ENCODE measurements around the gene PEX3. TPM values are rescaled to one million over a fixed set of nuclear protein-coding genes. Genes with fewer than 3 reads are reported as not detected.

PEX3 gene
- total RNA-seq, 1 experiment from 2014 or later, result 12.9 TPM

DNA sequence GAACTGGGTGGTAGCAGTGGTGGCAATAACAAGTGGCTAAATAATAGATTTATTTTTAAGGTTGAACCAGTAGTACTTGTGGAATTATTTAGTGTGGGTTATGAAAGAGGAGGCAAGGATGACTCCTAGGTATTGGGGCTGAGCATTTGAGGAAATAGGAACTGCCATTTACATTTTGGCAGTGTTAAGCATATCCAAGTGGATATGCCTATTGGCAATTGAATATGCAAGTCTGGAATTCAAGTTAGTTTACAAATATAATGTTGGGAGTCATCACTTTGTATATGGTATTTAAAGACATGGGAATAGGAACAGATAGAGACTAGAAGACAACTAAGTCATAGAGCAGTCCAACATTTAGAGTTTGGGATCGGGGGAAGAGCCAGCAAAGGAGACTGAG lies 25.9 kb downstream of the PEX3 start:
- CTCF ChIA-PET, result no interaction called here
- BruUV-seq (replicated peaks), result no TSS peak
- TF ChIP-seq CTCF (IDR thresholded peaks at IDR 0.05 in 2 of 3, conservative IDR thresholded peaks at IDR 0.05 in 1 of 3; ENCODE audit: borderline replicate concordance in 1 of 3, insufficient read depth in 1 of 3, low read depth in 2 of 3, low read length in 2 of 3), result no peak
- TF ChIP-seq ZFX (IDR thresholded peaks at IDR 0.05), result no peak
- no peak for TF ChIP-seq FOSL1 (IDR thresholded peaks at IDR 0.05; ENCODE audit: low read depth)
- TF ChIP-seq, protein P1, sequence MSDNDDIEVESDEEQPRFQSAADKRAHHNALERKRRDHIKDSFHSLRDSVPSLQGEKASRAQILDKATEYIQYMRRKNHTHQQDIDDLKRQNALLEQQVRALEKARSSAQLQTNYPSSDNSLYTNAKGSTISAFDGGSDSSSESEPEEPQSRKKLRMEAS (IDR thresholded peaks at IDR 0.05), result no peak
- no peak for TF ChIP-seq TCF7L2 (IDR thresholded peaks at IDR 0.05; ENCODE audit: borderline replicate concordance, extremely low read depth, insufficient read depth, insufficient read length)
- no peak for TF ChIP-seq POLR2A (IDR thresholded peaks at IDR 0.05; ENCODE audit: borderline replicate concordance, extremely low read depth, insufficient read depth, insufficient read length)
- no peak for TF ChIP-seq JUND (IDR thresholded peaks at IDR 0.05)
- TF ChIP-seq REST (IDR thresholded peaks at IDR 0.05; ENCODE audit: low read depth), result no peak
- TF ChIP-seq CBX3 (IDR thresholded peaks at IDR 0.05; ENCODE audit: low read depth), result no peak
- TF ChIP-seq SIN3A (IDR thresholded peaks at IDR 0.05; ENCODE audit: low read depth), result no peak
- no peak for TF ChIP-seq RAD21 (IDR thresholded peaks at IDR 0.05; ENCODE audit: low read depth)
- H3K27ac ChIP-seq (ENCODE audit: low read depth, low read length), result no peak overlapping the region
- intact Hi-C loops (cut with micrococcal nuclease), result no loop called here
- no peaks in the 10 kb centered on the region for H4K20me1 ChIP-seq (ENCODE audit: insufficient read depth)
- H3K4me1 ChIP-seq (ENCODE audit: control insufficient read depth in 1 of 2, insufficient read depth in 2 of 2, low read length in 2 of 2), result no peaks in the 10 kb centered on the region
- H3K36me3 ChIP-seq (ENCODE audit: control insufficient read depth in 1 of 2, insufficient read depth in 2 of 2, low read length in 2 of 2), result 0 out of 4 replicates have a peak, but pooled peaks cover 0 to 4% of the 10 kb centered on the region in 2 experiments
- H3K27me3 ChIP-seq (ENCODE audit: insufficient read depth, low read length), result no peaks in the 10 kb centered on the region
- POLR2A ChIA-PET, result no interaction called here
- no peak overlapping the region for H3K4me3 ChIP-seq (replicated peaks in 1 of 2; ENCODE audit: low read depth in 1 of 2, low read length in 2 of 2)
- RAD21 ChIA-PET (ENCODE audit: low non-redundant PET in 1 of 2, low total read pairs in 2 of 2, uncharacterized antibody in 2 of 2, unreplicated experiment in 2 of 2), result no interaction called here
- DNase-seq (ENCODE audit: low read depth, low spot score) (no peak), ATAC-seq (no peak)
- no peak overlapping the region for H2AFZ ChIP-seq (ENCODE audit: low read depth, low read length, poor library complexity, severe bottlenecking)
- no peak overlapping the region for H3K4me2 ChIP-seq (ENCODE audit: low read length)
- no peaks in the 10 kb centered on the region for H3K9me3 ChIP-seq (ENCODE audit: control insufficient read depth in 1 of 2, insufficient read depth in 1 of 2, low read depth in 1 of 2, low read length in 2 of 2)
- no peak overlapping the region for H3K9ac ChIP-seq (ENCODE audit: low read length)
- no peaks in the 10 kb centered on the region for H3K9me2 ChIP-seq (ENCODE audit: insufficient read depth)
- H3K79me2 ChIP-seq (ENCODE audit: insufficient read depth, low read length), result no peaks in the 10 kb centered on the region

Data from HCT116 (cell line).